MCF 10A (cell line): ENCODE results near the gene TWF2. TPM values are rescaled to one million over a fixed set of nuclear protein-coding genes. Genes with fewer than 3 reads are reported as not detected.

Source experiments
- BruUV-seq: library from RNA; stranded (reverse); fragments of 400-500 nt; replicated peaks from 2 replicates; lab custom pipeline; 2021; lab: Mats Ljungman, UMichigan
- CTCF ChIA-PET: fragments of 300-600 bp; sonication (Branson Sonifier 250); formaldehyde crosslinking; extraction: SDS; loops from one replicate; lab custom pipeline; 2021; ENCODE audit warnings: antibody characterized with exemption, inconsistent platforms; lab: Yijun Ruan, JAX
- POLR2A ChIA-PET: fragments of 300-600, 350-650 bp; sonication (Branson Sonifier 250); formaldehyde crosslinking; extraction: SDS; loops from one replicate; lab custom pipeline; 2020; ENCODE audit warnings: antibody characterized with exemption, inconsistent platforms; lab: Yijun Ruan, JAX
- DNase-seq: peaks from one replicate; pipeline ENCODE4 v3.0.0-alpha.2; 2018; ENCODE audit not compliant: unreplicated experiment
- H3K27ac Mint-ChIP-seq: one replicate; pipeline ENCODE4 v1.8.0; 2022; ENCODE audit warnings: mild to moderate bottlenecking, low read depth, mixed read lengths; ENCODE audit not compliant: unreplicated experiment
- H3K27me3 Mint-ChIP-seq: one replicate; pipeline ENCODE4 v1.8.0; 2022; ENCODE audit warnings: mixed read lengths; ENCODE audit not compliant: insufficient read depth, unreplicated experiment
- H3K36me3 Mint-ChIP-seq: one replicate; pipeline ENCODE4 v1.8.0; 2022; ENCODE audit warnings: mild to moderate bottlenecking, moderate library complexity, mixed read lengths; ENCODE audit not compliant: insufficient read depth, unreplicated experiment
- H3K4me1 Mint-ChIP-seq: one replicate; pipeline ENCODE4 v1.8.0; 2022; ENCODE audit warnings: mixed read lengths; ENCODE audit not compliant: insufficient read depth, unreplicated experiment
- H3K4me3 Mint-ChIP-seq: one replicate; pipeline ENCODE4 v1.8.0; 2022; ENCODE audit warnings: mild to moderate bottlenecking, moderate library complexity, mixed read lengths; ENCODE audit not compliant: unreplicated experiment
- H3K9me3 Mint-ChIP-seq: one replicate; pipeline ENCODE4 v1.8.0; 2022; ENCODE audit warnings: mixed read lengths; ENCODE audit not compliant: unreplicated experiment
- intact Hi-C: fragments of 100-400 bp; cut with micrococcal nuclease; formaldehyde crosslinking; loops from 2 replicates; pipeline ENCODE4 v1.14.1; 2022
- total RNA-seq: library from RNA; stranded (reverse); gene quantifications from 2 replicates; pipeline ENCODE4 v1.2.3, GENCODE V29; 2022
- TF ChIP-seq, protein P1 (sequence below): fragments of 200-600 bp; IDR thresholded peaks from one replicate; pipeline ENCODE4 v1.8.0; 2022; ENCODE audit warnings: antibody characterized with exemption, mild to moderate bottlenecking; ENCODE audit not compliant: unreplicated experiment

The TWF2 gene
- total RNA-seq, 1 experiment from 2014 or later = 47.0 TPM

DNA sequence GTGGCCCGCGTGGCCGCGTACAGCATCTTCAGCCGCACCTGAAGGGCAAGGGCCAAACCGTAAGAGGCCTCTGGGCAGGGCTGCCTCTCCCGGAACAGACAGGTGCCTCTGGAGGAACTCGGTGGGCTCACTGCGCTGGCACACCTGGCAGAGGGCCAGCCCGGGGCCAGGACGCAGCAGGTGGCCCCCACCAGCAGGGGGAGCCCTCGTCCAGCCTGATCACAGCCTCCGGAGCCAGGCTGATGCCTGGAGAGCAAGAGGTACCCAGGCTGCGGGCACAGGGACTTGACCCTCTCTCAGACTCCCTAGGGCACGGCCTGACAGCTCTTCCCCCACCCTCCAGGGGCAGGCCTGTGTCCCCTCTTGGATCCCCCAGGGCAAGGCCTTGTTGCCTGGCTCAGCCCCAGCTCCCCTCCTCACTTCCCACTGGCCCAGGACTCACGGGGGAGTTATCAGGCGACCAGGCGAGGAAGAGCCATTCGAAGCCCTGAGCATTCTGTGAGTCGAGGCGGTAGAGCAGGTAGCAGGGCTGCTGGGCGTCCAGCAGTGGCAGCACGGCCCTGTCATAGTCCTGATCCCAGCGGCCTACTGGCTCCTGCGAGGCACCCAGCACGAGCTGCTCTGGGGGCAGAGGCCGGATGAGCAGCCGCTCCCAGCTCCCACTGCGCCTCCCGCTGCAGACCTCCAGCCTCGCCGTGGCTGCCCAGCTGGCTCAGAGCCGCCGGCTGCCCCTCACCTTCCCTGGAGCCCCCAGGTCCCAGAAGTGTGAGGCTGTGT, 7.3 kb downstream of the TWF2 start:
- Mint-ChIP-seq H3K4me3 (no peak overlapping the region), H3K27ac (no peak overlapping the region), H3K9me3 (no peaks in the 10 kb centered on the region), H3K36me3 (peaks cover 48% of the 10 kb centered on the region), H3K4me1 (peaks cover 2% of the 10 kb centered on the region), H3K27me3 (no peaks in the 10 kb centered on the region)
- TF ChIP-seq, protein P1, sequence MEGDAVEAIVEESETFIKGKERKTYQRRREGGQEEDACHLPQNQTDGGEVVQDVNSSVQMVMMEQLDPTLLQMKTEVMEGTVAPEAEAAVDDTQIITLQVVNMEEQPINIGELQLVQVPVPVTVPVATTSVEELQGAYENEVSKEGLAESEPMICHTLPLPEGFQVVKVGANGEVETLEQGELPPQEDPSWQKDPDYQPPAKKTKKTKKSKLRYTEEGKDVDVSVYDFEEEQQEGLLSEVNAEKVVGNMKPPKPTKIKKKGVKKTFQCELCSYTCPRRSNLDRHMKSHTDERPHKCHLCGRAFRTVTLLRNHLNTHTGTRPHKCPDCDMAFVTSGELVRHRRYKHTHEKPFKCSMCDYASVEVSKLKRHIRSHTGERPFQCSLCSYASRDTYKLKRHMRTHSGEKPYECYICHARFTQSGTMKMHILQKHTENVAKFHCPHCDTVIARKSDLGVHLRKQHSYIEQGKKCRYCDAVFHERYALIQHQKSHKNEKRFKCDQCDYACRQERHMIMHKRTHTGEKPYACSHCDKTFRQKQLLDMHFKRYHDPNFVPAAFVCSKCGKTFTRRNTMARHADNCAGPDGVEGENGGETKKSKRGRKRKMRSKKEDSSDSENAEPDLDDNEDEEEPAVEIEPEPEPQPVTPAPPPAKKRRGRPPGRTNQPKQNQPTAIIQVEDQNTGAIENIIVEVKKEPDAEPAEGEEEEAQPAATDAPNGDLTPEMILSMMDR = peak; percentile 96
- DNase-seq = peak; percentile 72
- ChIA-PET POLR2A (interaction anchor here (0.5 to 1.5 kb wide), 3 partner anchors 15 to 64 kb away, joined by 3 to 4 read pairs (median 4); no protein-coding TSS in a partner anchor), CTCF (interaction anchor here (0.5 to 13.6 kb wide), 37 partner anchors 9 to 454 kb away, joined by 3 to 175 read pairs (median 4); partner anchors contain the start of genes ALAS1 and TLR9)
- intact Hi-C loops = loop anchor here (1.0 to 10.0 kb wide), 2 partner anchors 108 to 213 kb away; partner anchors contain the start of gene SEMA3G
- no TSS peak for BruUV-seq

DNA sequence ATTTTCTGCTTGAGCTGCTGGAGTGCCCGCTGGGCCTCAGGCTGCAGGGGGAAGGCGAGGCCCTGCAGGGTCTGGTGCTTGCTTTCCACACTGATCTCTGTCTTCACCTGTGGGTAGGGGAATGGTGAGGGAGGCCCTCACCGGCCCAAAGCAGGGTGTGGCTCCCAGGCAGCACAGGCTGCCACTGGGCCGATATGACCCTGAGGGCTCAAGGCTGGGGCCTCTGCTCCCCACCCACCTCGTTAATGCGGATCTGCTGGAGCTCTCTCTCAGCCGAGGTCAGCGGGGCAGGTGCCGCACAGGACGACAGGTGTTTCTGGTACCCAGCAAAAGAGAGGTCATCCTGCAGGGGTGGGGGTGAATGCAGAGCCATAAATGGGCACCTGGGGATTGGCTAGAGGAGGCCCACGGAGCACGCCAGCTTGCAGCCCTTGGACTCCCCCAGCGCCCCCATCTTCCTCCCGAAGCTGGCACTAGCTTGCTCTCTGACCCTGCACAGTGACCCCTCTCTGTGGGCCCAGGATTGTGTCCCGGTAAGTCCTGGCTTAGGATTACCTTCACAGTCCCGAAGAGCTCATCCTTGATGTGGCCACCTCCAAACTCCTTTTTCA, 8.0 kb downstream of the TWF2 start:
- H3K9me3 Mint-ChIP-seq = no peaks in the 10 kb centered on the region
- no peak overlapping the region for H3K4me3 Mint-ChIP-seq
- no peaks in the 10 kb centered on the region for H3K27me3 Mint-ChIP-seq
- H3K36me3 Mint-ChIP-seq = peaks cover 48% of the 10 kb centered on the region
- TF ChIP-seq, protein P1 = no peak
- DNase-seq = no peak
- intact Hi-C loops = loop anchor here (1.0 to 10.0 kb wide), 2 partner anchors 108 to 214 kb away; partner anchors contain the start of gene SEMA3G
- ChIA-PET CTCF (interaction anchor here (0.5 to 13.6 kb wide), 29 partner anchors 10 to 454 kb away, joined by 3 to 175 read pairs (median 4); partner anchors contain the start of genes ALAS1 and TLR9), POLR2A (interaction anchor here (0.5 to 1.5 kb wide), 2 partner anchors 14 to 63 kb away, joined by 4 read pairs; no protein-coding TSS in a partner anchor)
- peaks cover 9% of the 10 kb centered on the region for H3K4me1 Mint-ChIP-seq
- BruUV-seq = no TSS peak
- H3K27ac Mint-ChIP-seq = no peak overlapping the region

DNA sequence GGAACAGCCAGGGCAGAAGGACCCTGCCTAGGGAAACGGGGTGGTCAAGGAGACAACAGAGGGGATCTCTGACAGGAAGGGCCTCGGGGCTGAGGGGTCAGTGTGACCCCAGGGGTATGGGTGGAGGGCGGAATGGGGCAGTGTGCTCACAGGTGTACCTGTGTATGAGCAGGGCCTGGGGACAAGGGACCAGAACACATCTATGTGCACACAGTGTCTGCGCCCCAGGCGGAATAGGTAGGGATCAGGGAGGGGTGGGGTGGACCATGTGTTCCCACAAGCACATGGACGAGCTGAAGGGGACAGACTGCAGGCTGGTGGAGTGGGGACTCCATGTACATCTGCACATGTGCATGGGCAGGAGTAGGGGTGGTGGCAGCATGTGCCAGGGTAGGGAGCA, 8.5 kb downstream of the TWF2 start:
- CTCF ChIA-PET = interaction anchor here (0.7 to 13.6 kb wide), 12 partner anchors 9 to 362 kb away, joined by 3 to 175 read pairs (median 6); partner anchors contain the start of gene TLR9
- intact Hi-C loops = loop anchor here (10.0 kb wide), 1 partner anchor 214 kb away; the partner anchor contains the start of gene SEMA3G

More for the DNA sequence above, 8.5 kb downstream of the TWF2 start:
- Mint-ChIP-seq H3K4me1 (peaks cover 15% of the 10 kb centered on the region), H3K4me3 (no peak overlapping the region), H3K9me3 (no peaks in the 10 kb centered on the region), H3K27ac (no peak overlapping the region), H3K27me3 (no peaks in the 10 kb centered on the region), H3K36me3 (peaks cover 48% of the 10 kb centered on the region)
- TF ChIP-seq, protein P1 = no peak
- BruUV-seq = no TSS peak
- POLR2A ChIA-PET = interaction anchor here (1.5 kb wide), 1 partner anchor 13 kb away, joined by 4 read pairs; no protein-coding TSS in a partner anchor
- DNase-seq = no peak
